Adrenal gland (tissue), 5 donors: Measurements from ENCODE around the gene VPS37D.

Experiments used
- POLR2A ChIP-seq, 2 donors: fragments of 450-650 bp; IDR thresholded peaks; one replicate each; pipeline ENCODE4 v1.6.1; 2017; ENCODE audit warnings: antibody characterized with exemption in 2 of 2, mild to moderate bottlenecking in 2 of 2, moderate library complexity in 1 of 2
- TF ChIP-seq, protein P1 (sequence below), 6 experiments: fragments of 450-650 bp in 4 of 6; fragments of 200-600 bp in 2 of 6; sonication (generic) in 1 of 6; IDR thresholded peaks; 1 replicate in 5 of 6; 2 replicates in 1 of 6; pipeline versions ENCODE4 v1.5.1 to v1.8.0; 2016 to 2021; ENCODE audit warnings: antibody characterized with exemption in 6 of 6, mild to moderate bottlenecking in 2 of 6, moderate library complexity in 1 of 6
- donor health status: DM: no; HTN: no; CAD: no.

GRCh38 chr7:73701357-73701995 is 33.8 kb downstream of the VPS37D start:
- TF ChIP-seq, protein P1, sequence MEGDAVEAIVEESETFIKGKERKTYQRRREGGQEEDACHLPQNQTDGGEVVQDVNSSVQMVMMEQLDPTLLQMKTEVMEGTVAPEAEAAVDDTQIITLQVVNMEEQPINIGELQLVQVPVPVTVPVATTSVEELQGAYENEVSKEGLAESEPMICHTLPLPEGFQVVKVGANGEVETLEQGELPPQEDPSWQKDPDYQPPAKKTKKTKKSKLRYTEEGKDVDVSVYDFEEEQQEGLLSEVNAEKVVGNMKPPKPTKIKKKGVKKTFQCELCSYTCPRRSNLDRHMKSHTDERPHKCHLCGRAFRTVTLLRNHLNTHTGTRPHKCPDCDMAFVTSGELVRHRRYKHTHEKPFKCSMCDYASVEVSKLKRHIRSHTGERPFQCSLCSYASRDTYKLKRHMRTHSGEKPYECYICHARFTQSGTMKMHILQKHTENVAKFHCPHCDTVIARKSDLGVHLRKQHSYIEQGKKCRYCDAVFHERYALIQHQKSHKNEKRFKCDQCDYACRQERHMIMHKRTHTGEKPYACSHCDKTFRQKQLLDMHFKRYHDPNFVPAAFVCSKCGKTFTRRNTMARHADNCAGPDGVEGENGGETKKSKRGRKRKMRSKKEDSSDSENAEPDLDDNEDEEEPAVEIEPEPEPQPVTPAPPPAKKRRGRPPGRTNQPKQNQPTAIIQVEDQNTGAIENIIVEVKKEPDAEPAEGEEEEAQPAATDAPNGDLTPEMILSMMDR (IDR thresholded peaks at IDR 0.05): peak; percentile 16 to 63 (median 50)
- no peak for TF ChIP-seq POLR2A (IDR thresholded peaks at IDR 0.05)
